ENCODE measurements around the gene PTPA.
"Not testable (repeated sequence)": the region's sequence is repeated elsewhere in the genome, so short reads cannot be mapped to it uniquely, and the experiment has no call there.

Gene PTPA

DNA sequence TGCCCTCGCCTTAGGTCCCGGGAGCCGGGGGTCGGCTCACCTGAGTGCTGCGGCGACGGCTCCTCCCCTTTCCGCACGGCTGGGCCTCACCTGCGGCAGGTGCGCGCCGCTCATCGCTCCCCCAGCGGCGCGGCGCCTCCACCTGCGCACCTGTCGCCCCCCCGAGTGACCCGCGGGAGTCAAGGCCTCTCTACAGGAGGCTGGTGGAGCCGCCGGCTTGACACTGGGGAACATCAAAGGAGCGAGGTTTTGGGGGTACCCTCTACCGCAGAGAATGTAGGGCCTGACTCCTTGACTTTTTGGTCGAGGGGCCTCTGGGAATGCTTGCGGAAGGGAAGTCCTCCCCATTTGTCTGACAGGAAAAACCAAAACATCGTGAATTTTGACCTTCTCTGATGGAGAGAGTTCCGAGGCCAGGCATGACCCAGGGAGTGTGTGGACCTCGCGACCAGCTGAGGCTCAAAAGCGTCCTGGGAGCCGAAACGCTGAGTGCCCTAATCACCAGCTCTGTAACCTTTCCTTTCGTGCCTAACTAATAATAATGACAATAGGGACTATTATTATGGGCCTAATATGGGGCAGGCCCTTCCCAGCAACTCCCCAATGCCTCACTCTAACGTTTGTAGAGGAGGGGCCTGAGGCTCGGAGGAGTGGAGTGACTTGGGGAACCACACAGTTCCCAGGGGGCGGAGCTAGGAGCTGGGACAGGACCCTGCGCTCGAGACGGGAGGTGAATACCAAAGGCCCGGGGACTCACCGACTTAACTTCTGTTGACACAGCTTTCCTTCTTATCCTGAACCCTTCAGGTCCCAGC is 67.6 kb downstream of the PTPA start:
- no peak for FAIRE-seq

DNA sequence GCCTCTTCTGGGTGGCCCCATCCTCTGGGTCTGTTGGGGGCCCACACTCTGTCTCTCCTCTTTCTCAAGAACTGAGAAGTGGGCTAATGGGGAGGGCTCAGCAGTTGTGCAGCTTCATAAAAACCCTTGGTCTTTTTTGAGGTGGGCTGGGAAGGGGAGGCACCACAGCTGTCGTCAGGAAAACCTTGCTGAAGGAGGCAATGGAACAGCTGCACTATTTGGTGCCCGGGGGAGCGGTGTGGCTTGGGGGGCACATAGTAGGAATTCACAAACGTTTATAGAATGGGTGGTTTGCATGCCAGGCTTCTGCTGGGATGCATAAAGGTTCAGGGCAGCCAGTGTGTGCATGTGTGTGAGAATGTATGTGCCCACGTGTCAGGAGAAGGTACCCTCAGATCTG is 70.0 kb downstream of the PTPA start:
- no peak for FAIRE-seq

DNA sequence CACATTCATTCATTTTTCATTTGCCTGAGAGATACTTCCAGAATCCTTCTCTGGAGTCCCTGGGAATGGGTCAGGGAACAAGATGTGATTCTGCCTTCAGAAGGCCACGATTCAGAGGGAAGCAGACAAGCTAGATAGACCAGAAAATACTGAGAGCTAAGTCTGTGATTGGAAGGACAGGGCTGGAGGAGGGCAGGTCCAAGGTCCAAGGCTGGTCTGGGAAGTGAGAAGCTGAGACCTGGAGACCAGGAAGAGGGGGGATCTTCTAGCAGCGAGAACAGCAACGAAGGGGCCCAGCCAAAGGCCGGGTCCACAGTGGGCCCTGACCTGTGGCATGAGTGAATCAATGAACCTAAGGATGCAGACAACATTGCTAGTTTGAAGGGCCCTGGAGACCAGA is 70.9 kb downstream of the PTPA start:
- FAIRE-seq = no peak

DNA sequence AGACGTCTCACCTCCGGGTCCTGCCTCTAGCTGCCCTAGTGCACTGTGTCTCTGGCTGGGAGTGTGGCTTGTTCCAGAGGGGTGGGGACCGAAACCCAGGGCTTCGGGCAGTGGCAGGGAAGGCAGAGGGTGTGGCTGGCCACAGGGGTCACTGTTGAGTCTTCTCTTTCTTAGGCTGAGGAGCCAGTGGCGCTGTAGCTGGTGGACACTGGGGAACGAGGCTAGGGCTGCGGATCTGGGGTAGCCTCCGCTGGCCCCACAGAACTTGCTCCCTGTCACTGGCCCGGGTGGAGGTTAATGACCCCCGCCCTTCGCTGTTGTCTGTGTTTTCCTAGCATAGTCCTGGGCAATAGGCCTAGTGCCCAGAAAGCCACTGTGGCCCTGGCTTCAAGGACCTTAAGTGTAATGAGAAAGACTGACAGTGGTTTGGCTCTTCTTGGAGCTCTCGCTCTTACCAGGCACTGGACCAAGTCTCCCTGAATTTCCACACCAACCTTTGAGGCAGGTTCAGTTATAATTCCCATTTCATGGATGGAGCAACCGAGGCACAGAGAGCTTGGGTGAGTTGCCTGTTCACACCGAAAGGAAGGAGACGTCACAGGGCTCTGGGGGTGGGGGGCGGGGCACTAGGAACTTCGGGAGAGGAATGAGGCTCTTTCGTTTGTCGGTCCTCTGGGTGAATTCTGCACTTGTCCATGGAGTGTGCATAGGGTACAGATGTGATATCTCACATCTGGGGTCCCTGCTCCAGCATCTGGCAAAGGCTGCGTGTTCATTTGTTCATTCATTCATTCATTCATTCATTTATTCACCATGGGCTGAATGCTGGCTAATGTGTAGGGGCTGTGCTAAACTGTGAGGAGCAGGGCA is 71.6 kb downstream of the PTPA start:
- FAIRE-seq = no peak

DNA sequence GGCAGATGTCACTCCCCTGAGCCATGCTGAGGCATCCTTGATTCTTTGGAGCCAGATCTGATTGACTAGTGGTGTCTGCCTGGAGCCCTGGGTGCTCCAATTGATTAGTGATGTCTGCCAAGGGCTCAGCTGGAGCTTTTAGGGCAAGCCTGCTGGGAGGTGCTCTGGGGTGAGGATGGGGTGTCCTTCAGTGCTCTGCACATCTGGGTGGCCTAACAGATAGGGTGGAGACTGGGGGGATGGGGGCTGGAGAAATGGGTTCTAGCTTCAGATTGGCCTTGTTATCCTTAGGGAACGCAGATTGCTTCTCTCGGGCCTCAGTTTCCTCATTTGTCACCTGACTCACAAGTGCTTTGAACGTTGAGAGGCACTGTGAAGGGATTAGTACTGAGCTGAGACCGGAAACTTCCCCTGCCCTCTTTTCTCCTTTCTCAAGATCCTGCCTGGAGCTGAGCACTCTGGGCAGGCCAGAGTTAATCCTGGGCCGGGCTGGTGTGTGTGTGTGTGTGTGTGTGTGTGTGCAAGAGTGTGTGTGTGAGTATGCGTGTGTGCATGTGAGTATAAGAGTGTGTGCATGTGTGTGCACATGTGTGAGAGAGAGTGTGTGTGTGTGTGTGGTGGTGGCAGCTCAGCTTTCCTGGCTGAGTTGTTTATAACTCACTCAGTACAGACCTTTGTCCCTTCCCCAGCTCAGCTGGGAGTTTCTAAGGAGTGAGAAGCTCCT is 72.4 kb downstream of the PTPA start:
- no peak for FAIRE-seq

DNA sequence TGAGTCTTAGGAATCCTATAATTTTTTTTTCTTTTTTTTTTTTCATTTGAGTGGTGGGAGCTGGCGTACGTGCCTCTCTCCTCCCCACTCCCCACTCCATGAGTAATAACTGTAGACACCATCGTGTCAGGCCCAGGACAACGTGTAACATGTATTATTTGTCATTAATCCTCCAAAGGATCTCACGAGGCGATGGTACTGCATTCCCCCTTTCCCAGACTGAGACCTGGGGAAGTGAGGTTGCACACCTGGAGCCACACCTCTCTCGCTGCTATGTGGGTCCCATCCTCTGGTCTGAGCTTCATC is 73.0 kb downstream of the PTPA start:
- FAIRE-seq = no peak

DNA sequence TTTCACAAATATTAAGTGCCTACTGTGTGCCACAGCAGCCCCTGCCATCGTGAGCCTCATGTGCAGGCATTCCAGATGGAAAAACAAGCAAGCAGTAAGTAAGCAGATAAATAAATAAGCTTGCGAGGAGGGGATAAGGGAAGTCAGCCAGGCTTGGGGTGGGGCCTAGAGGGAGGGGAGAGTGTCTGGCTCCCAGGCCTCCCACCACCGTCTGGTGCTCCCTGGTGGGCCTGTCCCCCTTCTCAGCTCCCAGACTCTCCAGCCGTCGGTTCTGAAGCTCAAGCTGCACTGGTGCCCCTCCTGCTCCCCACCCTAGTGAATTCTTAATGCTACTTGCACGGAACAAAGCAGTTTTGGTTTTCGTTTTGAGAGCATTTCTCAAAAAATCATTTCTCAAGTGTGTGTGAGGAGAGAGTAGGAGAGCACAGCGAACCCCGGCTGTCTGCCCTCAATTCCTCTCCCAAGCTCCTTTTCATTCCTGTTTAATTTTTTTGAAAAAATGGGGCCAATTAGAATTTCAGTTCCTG is 73.4 kb downstream of the PTPA start:
- FAIRE-seq = no peak

DNA sequence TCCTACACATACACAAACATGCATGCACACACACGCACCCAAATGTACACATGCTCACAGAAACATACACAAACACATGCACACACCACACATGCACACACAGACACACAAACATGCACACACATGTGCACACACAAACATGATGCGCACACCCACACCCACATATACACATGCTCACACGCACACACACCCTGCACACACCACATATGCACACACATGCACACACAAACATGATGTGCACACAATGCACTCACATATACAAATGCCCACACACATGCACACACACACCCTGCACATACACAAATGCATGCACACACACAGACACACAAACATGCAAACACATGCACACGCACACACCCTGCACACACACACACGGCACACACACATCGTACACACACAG is 74.2 kb downstream of the PTPA start:
- FAIRE-seq = no peak

DNA sequence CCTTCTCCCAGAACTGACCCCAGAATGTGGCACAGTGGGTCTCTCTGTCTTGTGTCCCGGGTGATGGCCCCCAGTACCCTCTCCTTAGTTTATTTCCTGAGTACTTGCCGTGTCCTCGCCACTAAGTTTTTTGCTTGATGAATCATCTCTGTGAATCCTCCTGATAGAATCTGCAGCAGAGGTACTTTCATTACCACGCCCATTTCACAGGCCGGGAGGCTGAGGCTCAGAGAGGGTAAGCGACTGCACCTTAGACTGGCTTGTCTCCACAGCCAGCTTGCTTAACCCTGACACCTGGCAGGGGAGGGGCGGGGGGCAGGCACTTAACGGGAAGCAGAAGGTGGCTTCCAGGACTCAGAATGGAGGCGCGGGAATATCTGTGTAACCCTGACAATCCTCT is 74.8 kb downstream of the PTPA start:
- no peak for FAIRE-seq

DNA sequence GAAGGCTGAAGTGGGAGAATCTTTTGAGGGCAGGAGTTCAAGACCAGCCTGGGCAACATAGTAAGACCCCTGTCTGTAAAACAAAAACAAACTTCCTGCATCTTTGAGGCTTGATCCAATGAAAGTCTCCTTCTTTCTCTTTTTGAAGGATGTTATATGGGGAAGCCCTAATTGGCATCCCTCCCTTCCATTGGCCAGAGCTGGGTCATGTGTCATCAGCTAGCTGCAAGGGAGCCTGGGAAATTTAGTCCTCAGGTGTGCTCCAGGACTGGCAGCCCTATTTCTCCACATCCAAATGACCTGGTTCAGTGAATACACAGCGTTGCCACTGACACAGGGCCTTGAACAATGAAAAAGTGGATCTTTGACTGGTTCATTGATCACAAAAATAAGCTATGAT is 75.8 kb downstream of the PTPA start:
- no peak for FAIRE-seq

DNA sequence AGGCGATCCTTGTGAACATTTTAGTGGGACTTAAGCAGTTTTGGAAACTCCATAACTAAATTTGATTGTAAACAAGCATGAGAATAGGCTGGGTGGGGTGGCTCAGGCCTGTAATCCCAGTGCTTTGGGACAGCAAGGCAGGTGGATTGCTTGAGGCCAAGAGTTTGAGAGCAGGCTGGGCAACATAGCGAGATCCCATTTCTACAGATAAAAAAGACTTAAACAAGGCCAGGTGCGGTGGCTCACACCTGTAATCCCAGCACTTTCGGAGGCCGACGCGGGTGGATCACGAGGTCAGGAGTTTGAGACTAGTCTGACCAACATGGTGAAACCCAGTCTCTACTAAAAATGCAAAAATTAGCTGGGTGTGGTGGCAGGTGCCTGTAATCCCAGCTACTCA is 78.8 kb downstream of the PTPA start:
- not testable (repeated sequence) for FAIRE-seq

DNA sequence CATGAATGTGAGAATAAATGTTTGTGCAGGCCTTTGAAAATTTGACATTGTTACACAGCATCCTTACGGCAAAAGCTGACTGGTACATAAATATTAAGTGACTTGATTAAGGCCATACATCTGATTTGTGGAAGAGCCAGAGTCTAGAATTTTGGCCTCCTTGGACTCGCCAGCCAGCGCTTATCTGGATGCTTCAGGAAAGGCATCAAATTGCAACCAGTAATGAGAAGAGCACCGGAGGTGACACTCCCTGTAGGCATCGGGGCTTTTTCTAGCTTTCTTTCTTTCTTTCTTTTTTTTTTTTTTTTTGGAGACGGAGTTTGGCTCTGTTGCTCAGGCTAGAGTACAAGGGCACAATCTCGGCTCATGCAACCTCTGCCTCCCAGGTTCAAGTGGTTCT is 80.0 kb downstream of the PTPA start:
- FAIRE-seq = no peak

DNA sequence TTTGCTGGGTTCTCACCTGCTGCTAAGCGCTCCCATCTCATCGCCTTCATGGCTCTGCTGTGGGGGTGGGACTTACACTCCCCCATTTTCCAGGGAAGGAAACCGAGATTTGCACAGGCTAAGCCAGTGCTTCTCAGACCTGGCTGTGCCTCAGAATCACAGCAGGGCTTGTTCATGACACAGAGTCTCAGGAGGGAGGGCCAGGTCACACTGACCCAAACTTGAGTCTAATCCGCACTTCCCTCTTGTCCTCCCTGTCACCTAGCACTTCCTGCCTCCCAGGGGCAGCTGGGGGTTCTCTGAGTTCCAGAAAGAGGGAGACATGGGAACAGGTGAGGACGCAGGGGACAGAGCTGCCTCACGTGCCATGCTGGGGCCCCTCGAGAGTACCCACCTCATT is 82.4 kb downstream of the PTPA start:
- FAIRE-seq = no peak

DNA sequence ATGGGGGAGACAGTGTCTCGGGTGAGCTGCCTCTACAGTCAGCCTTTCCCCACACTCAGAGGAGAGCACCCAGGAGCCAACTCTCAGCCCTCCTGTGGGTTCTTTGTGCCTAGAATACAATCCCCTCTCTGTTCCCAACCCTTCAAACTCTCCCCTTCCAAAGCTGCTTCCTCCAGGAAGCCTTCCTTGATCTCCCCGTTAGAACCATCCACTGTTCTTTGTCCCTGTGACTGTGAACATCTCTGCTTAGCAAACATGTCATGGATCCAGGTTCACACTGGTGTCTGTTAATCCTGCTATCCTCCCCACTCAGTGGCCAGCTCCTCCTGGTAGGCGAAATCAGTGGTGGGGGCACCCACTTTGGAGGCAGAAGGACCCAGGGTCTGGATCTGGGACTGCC is 83.0 kb downstream of the PTPA start:
- no peak for FAIRE-seq

DNA sequence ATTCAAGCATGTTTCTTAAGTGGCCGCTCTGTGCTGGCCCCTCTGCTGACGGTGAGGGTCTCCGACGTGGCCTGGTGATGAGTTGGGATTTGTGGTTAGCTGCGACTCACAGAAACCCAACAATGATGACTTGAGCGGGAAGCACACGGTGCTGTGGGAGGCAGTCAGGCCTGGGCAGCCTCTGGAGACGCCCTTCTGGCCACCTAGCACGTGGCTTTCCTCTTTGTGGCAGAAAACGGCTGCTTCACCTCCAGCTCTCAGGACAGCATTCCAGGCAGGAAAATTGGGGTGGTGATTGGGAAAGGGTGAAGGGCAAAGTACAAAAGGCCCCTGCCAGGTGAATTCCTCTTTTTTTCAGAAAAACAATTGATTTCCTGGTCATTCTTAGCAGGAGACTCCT is 84.4 kb downstream of the PTPA start:
- FAIRE-seq = no peak

DNA sequence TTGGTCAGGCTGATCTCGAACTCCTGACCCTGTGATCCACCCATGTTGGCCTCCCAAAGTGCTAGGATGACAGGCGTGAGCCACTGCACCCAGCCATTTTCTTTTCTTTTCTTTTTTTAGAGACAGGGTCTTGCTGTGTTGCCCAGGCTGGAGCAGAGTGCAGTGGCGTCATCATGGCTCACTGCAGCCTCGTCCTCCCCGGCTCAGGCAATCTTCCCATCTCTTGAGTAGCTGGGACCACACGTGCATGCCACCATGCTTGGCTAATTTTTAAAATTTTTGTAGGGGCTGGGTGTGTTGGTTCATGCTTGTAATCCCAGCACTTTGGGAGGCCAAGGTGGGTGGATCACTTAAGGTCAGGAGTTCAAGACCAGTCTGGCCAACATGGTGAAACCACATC is 85.8 kb downstream of the PTPA start:
- not testable (repeated sequence) for FAIRE-seq

DNA sequence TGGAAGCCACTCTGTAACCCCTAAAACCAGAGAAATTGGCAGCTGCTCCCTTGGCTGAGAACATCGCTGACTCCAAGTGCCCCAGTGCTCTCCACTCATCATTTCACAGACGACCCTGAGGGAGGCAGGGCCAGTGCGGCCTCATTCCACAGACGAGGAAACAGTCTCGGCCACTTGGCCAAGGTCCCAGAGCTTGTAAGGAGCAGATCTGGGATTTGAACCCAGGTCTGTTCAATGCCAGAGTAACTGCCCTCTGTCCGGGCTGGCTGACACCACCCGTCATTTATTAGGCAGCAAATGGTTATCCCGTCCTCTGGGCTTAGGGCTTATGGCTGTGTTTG is 86.7 kb downstream of the PTPA start:
- no peak for FAIRE-seq

Measured in islet of Langerhans (tissue), 1 donor.